Immature natural killer cell (primary cell): ENCODE results near the gene VILL. TPM values are rescaled to one million over a fixed set of nuclear protein-coding genes. Genes with fewer than 3 reads are reported as not detected.
A peak's percentile ranks its signal among the peaks of the same experiment; 100 is the strongest.

ENCODE experiments used
- DNase-seq, 3 donors: peaks; one replicate each; pipeline ENCODE4 v3.0.0; 2022; ENCODE audit warnings: mixed read lengths in 1 of 3
- H3K27ac Mint-ChIP-seq, 6 donors: one replicate each; pipeline ENCODE4 v1.8.0; 2020; ENCODE audit warnings: mixed read lengths in 6 of 6, mild to moderate bottlenecking in 5 of 6, inconsistent platforms in 4 of 6, moderate library complexity in 3 of 6
- H3K27me3 Mint-ChIP-seq, 3 donors: one replicate each; pipeline ENCODE4 v1.8.0; 2020 to 2021; ENCODE audit warnings: low read depth in 3 of 3, mild to moderate bottlenecking in 3 of 3, mixed read lengths in 3 of 3, moderate library complexity in 3 of 3, inconsistent platforms in 1 of 3
- H3K36me3 Mint-ChIP-seq, 3 donors: one replicate each; pipeline ENCODE4 v1.8.0; 2020; ENCODE audit warnings: mixed read lengths in 3 of 3, inconsistent platforms in 2 of 3, mild to moderate bottlenecking in 2 of 3
- H3K4me1 Mint-ChIP-seq, 2 donors: one replicate each; pipeline ENCODE4 v1.8.0; 2020; ENCODE audit warnings: inconsistent platforms in 2 of 2, mild to moderate bottlenecking in 2 of 2, mixed read lengths in 2 of 2, moderate library complexity in 1 of 2
- H3K4me3 Mint-ChIP-seq, 5 donors: one replicate each; pipeline ENCODE4 v1.8.0; 2020; ENCODE audit warnings: mild to moderate bottlenecking in 5 of 5, mixed read lengths in 5 of 5, inconsistent platforms in 3 of 5, moderate library complexity in 3 of 5
- H3K9me3 Mint-ChIP-seq, 6 donors: one replicate each; pipeline ENCODE4 v1.8.0; 2020; ENCODE audit warnings: mild to moderate bottlenecking in 6 of 6, mixed read lengths in 6 of 6, inconsistent platforms in 4 of 6, moderate library complexity in 3 of 6
- polyA plus RNA-seq, 3 donors: library from polyadenylated mRNA; unstranded; fragments of 300-500 nt; fragmentation: Illumina TruSeq; gene quantifications; one replicate each; pipeline ENCODE4 v1.2.3, GENCODE V29; 2021

VILL gene
- 10 to 100 TPM; 12.9 to 15.7 (median 14.6) TPM for polyA plus RNA-seq

- H3K4me1 Mint-ChIP-seq, result peaks cover 24 to 27% of the 10 kb centered on the region in 2 donors
- H3K4me3 Mint-ChIP-seq, result peak within 1 kb of the TSS in 2 of 5 donors; percentile 29 to 38
- no peaks in the 10 kb centered on the region for H3K36me3 Mint-ChIP-seq
- H3K9me3 Mint-ChIP-seq, result no peaks in the 10 kb centered on the region
- DNase-seq, result no peak
- peaks cover 0 to 5% (median 2%) of the 10 kb centered on the region in 3 donors for H3K27me3 Mint-ChIP-seq
- no peak within 1 kb of the TSS for H3K27ac Mint-ChIP-seq
Measured at GRCh38 chr3:37990527-37990926, at the start of gene VILL. TSS of gene VILL (plus strand) at chr3:37990786. CDS start at chr3:37993673, 2,887 bp downstream.

DNA sequence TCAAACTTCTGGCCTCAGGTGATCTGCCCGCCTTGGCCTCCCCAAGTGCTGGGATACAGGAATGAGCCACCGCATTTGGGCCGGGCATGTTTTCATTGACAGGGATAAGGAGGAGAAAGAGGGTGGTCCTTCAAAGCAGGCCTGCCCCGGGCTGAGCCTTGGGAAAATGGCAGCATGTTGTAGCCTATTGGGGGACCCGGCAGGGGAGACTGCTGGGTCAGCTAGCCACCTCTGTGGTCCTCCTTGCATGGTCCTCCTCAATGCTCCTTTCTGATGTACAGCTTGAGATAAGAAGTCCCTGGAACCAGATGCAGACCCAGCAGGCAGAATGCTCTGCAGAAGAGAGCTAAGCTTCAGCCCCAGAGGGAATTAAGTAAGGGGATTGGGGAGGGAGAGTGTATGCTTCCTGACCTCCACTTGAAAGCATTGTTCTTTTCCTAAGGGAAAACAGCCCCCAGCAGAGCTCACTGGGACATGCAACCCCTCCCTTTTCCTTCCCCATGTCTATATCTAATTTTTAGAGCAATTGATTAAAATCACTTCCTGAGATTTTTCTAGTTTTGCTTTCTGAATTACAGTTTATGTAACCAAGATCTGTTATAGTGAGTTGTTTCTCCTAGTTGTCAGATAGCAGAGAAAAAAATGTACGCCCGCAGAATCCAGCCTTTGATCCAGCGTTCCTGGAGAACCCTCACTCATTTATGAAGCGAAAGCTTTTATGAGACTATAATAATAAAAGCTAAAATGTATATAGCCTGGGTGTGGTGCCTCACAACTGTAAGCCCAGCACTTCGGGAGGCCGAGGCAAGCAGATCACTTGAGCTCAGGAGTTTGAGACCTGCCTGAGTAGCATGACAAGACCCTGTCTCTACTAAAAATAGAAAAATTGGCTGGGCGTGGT, 48.7 kb upstream of the VILL start:
- Mint-ChIP-seq H3K9me3 (no peaks in the 10 kb centered on the region), H3K27me3 (peaks cover 0 to 11% (median 2%) of the 10 kb centered on the region in 3 donors), H3K4me3 (no peak overlapping the region), H3K4me1 (no peaks in the 10 kb centered on the region), H3K27ac (no peak overlapping the region), H3K36me3 (no peaks in the 10 kb centered on the region)
- DNase-seq, result no peak

- no peaks in the 10 kb centered on the region for H3K36me3 Mint-ChIP-seq
- peaks cover 0 to 10% (median 2%) of the 10 kb centered on the region in 3 donors for H3K27me3 Mint-ChIP-seq
- H3K9me3 Mint-ChIP-seq, result no peaks in the 10 kb centered on the region
- DNase-seq, result no peak
- no peak overlapping the region for H3K4me3 Mint-ChIP-seq
- H3K27ac Mint-ChIP-seq, result peak overlapping the region in 1 of 6 donors; percentile 10
- H3K4me1 Mint-ChIP-seq, result no peaks in the 10 kb centered on the region
Measured at GRCh38 chr3:37942646-37943045, 47.9 kb upstream of the VILL start.

- Mint-ChIP-seq H3K27me3 (peaks cover 0 to 8% (median 2%) of the 10 kb centered on the region in 3 donors), H3K36me3 (no peaks in the 10 kb centered on the region), H3K4me3 (no peak overlapping the region)
Measured at GRCh38 chr3:37943126-37943525, 47.5 kb upstream of the VILL start.

GRCh38 chr3:37943631-37944314, 46.8 kb upstream of the VILL start:
- Mint-ChIP-seq H3K36me3 (no peaks in the 10 kb centered on the region), H3K27me3 (peaks cover 0 to 7% (median under 1%) of the 10 kb centered on the region in 3 donors), H3K4me3 (no peak overlapping the region), H3K4me1 (no peaks in the 10 kb centered on the region), H3K27ac (no peak overlapping the region), H3K9me3 (no peaks in the 10 kb centered on the region)
- no peak for DNase-seq

More at GRCh38 chr3:37943126-37943525, 47.5 kb upstream of the VILL start:
- H3K4me1 Mint-ChIP-seq, result no peaks in the 10 kb centered on the region
- no peak for DNase-seq
- H3K27ac Mint-ChIP-seq, result no peak overlapping the region
- no peaks in the 10 kb centered on the region for H3K9me3 Mint-ChIP-seq

GRCh38 chr3:37944391-37944842, 46.2 kb upstream of the VILL start:
- Mint-ChIP-seq H3K36me3 (no peaks in the 10 kb centered on the region), H3K27me3 (peaks cover 0 to 7% (median 0%) of the 10 kb centered on the region in 3 donors), H3K27ac (no peak overlapping the region), H3K4me1 (no peaks in the 10 kb centered on the region), H3K9me3 (no peaks in the 10 kb centered on the region), H3K4me3 (no peak overlapping the region)
- DNase-seq, result no peak

GRCh38 chr3:37945156-37945806, 45.3 kb upstream of the VILL start:
- no peaks in the 10 kb centered on the region for H3K4me1 Mint-ChIP-seq

DNA sequence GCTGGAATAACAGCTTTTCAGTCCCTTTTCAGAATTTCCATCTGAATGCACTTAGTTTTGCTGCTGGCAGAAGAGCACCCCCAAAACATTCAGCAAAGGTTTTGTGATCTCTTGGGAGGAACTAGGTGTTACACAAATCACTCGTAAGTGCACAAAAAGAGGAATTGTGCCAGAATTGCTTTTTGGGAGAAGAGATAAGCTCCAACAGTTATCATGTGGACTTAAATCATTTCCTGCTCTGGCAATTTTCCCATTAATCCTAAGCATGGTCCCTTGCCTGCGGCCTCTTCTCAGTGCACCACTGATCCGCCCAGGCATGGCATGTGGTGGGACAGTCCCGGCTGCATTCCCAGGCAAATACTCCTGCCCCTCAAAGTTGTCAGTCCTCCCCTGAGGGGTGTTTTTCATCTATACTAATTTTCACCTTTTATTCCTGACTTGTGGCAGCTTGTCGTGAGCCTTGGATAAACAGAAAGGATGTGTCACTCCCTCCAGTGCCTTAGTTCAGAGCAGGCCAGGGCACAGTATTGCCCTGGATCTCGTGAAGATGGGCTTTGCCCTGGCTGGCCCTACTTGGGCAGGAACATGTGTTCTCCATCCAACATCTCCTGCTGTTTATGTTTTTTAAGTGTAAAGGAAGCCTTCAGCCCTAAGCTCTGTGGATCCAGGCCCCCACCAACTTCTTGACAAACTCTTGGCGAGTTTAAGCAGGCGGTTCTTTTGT, 44.6 kb upstream of the VILL start:
- Mint-ChIP-seq H3K4me1 (no peaks in the 10 kb centered on the region), H3K27ac (no peak overlapping the region), H3K36me3 (no peaks in the 10 kb centered on the region), H3K4me3 (no peak overlapping the region), H3K9me3 (no peaks in the 10 kb centered on the region), H3K27me3 (peaks cover 0 to 4% (median 0%) of the 10 kb centered on the region in 3 donors)
- no peak for DNase-seq

More at GRCh38 chr3:37945156-37945806, 45.3 kb upstream of the VILL start:
- H3K9me3 Mint-ChIP-seq, result no peaks in the 10 kb centered on the region
- DNase-seq, result no peak
- H3K27me3 Mint-ChIP-seq, result peaks cover 0 to 4% (median 0%) of the 10 kb centered on the region in 3 donors
- no peaks in the 10 kb centered on the region for H3K36me3 Mint-ChIP-seq
- no peak overlapping the region for H3K4me3 Mint-ChIP-seq
- H3K27ac Mint-ChIP-seq, result no peak overlapping the region

GRCh38 chr3:37946531-37946889, 44.1 kb upstream of the VILL start:
- no peak overlapping the region for H3K4me3 Mint-ChIP-seq
- no peak overlapping the region for H3K27ac Mint-ChIP-seq
- H3K9me3 Mint-ChIP-seq, result no peaks in the 10 kb centered on the region
- no peaks in the 10 kb centered on the region for H3K36me3 Mint-ChIP-seq
- no peaks in the 10 kb centered on the region for H3K4me1 Mint-ChIP-seq
- no peak for DNase-seq
- H3K27me3 Mint-ChIP-seq, result peaks cover 0 to 3% (median 0%) of the 10 kb centered on the region in 3 donors

GRCh38 chr3:37949866-37950265, 40.7 kb upstream of the VILL start:
- no peak for DNase-seq
- Mint-ChIP-seq H3K9me3 (no peaks in the 10 kb centered on the region), H3K27ac (no peak overlapping the region), H3K4me1 (no peaks in the 10 kb centered on the region), H3K36me3 (no peaks in the 10 kb centered on the region), H3K4me3 (no peak overlapping the region), H3K27me3 (peaks cover 0 to 1% (median 0%) of the 10 kb centered on the region in 3 donors)

- Mint-ChIP-seq H3K36me3 (no peaks in the 10 kb centered on the region), H3K9me3 (no peaks in the 10 kb centered on the region), H3K27me3 (peaks cover 0 to 1% (median 0%) of the 10 kb centered on the region in 3 donors), H3K4me1 (peaks cover 6% of the 10 kb centered on the region in 2 donors), H3K4me3 (no peak overlapping the region), H3K27ac (no peak overlapping the region)
- DNase-seq, result no peak
Measured at GRCh38 chr3:37952564-37952963, 38.0 kb upstream of the VILL start.

DNA sequence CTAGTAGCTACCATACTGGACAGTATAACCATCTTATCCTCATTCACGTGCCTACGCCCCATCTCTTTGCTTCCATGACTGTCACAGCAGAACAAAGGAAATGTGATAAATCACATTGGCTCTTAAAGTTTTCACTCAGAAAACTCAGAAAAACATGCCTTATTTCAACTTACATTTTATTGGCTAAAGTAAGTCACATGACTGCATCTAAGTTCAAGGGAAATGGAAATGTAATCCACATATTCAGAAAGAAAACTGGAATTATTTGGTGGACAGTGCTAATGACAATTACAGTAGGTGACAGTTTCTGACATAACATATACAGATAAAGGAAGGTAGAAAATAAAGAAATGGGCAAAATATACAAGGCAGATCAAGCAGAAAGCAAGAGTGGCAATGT, 37.4 kb upstream of the VILL start:
- Mint-ChIP-seq H3K27me3 (peaks cover 0 to 1% (median 0%) of the 10 kb centered on the region in 3 donors), H3K4me1 (peaks cover 8 to 9% of the 10 kb centered on the region in 2 donors), H3K4me3 (no peak overlapping the region), H3K9me3 (no peaks in the 10 kb centered on the region), H3K36me3 (no peaks in the 10 kb centered on the region), H3K27ac (no peak overlapping the region)
- no peak for DNase-seq

- no peak overlapping the region for H3K4me3 Mint-ChIP-seq
- no peaks in the 10 kb centered on the region for H3K36me3 Mint-ChIP-seq
- no peaks in the 10 kb centered on the region for H3K9me3 Mint-ChIP-seq
- H3K27me3 Mint-ChIP-seq, result no peaks in the 10 kb centered on the region
- no peak overlapping the region for H3K27ac Mint-ChIP-seq
- peaks cover 8 to 9% of the 10 kb centered on the region in 2 donors for H3K4me1 Mint-ChIP-seq
- DNase-seq, result no peak
Measured at GRCh38 chr3:37953707-37954394, 36.7 kb upstream of the VILL start.
